HepG2 (cell line): ENCODE data around the gene NEURL3. TPM values are rescaled to one million over a fixed set of nuclear protein-coding genes. Genes with fewer than 3 reads are reported as not detected.

ENCODE experiments used
- CREM ChIP-seq, 2 experiments: sonication (generic) in 1 of 2; formaldehyde crosslinking in 1 of 2; IDR thresholded peaks; 2 replicates each; pipeline versions ENCODE4 v1.4.0 to v1.6.1; 2016 to 2020; ENCODE audit warnings: antibody characterized with exemption in 1 of 2, mild to moderate bottlenecking in 1 of 2, missing genetic modification reagents in 1 of 2
- EEA1 ChIP-seq: sonication (generic); formaldehyde crosslinking; IDR thresholded peaks from 2 replicates; pipeline ENCODE4 v1.5.1; 2020; ENCODE audit warnings: mild to moderate bottlenecking, missing genetic modification reagents, borderline replicate concordance
- GPBP1L1 ChIP-seq: sonication (generic); formaldehyde crosslinking; IDR thresholded peaks from 2 replicates; pipeline ENCODE4 v1.5.0; 2020; ENCODE audit warnings: mild to moderate bottlenecking, missing genetic modification reagents
- HMG20A ChIP-seq: IDR thresholded peaks from 2 replicates; pipeline ENCODE4 v1.6.1; 2016; ENCODE audit warnings: borderline replicate concordance
- JUN ChIP-seq: sonication (generic); formaldehyde crosslinking; IDR thresholded peaks from 2 replicates; pipeline ENCODE4 v1.4.0; 2020; ENCODE audit warnings: mild to moderate bottlenecking, missing genetic modification reagents
- MAFF ChIP-seq: IDR thresholded peaks from 2 replicates; pipeline ENCODE4 v1.6.1; 2011; ENCODE audit warnings: low read depth, low read length, improper control_type of control experiment
- MLXIP ChIP-seq: sonication (generic); formaldehyde crosslinking; IDR thresholded peaks from 2 replicates; pipeline ENCODE4 v1.9.0; 2021; ENCODE audit warnings: missing genetic modification reagents, borderline replicate concordance
- NAIF1 ChIP-seq: sonication (generic); formaldehyde crosslinking; IDR thresholded peaks from 2 replicates; pipeline ENCODE4 v1.5.0; 2020; ENCODE audit warnings: mild to moderate bottlenecking, missing genetic modification reagents, borderline replicate concordance
- NR2C2 ChIP-seq: sonication (generic); formaldehyde crosslinking; IDR thresholded peaks from 2 replicates; pipeline ENCODE4 v1.4.0; 2020; ENCODE audit warnings: missing genetic modification reagents, mild to moderate bottlenecking, moderate library complexity, borderline replicate concordance
- TCF7 ChIP-seq: sonication (generic); IDR thresholded peaks from 2 replicates; pipeline ENCODE4 v1.6.1; 2016; ENCODE audit warnings: antibody characterized with exemption, low read depth
- TP53 ChIP-seq: sonication (generic); formaldehyde crosslinking; conservative IDR thresholded peaks from 2 replicates; pipeline ENCODE4 v1.4.0; 2020; ENCODE audit warnings: missing genetic modification reagents
- TRAFD1 ChIP-seq: sonication (generic); formaldehyde crosslinking; IDR thresholded peaks from 2 replicates; pipeline ENCODE4 v1.5.1; 2020; ENCODE audit warnings: missing genetic modification reagents, mild to moderate bottlenecking, borderline replicate concordance
- ZBTB7B ChIP-seq: sonication (generic); formaldehyde crosslinking; IDR thresholded peaks from 2 replicates; pipeline ENCODE4 v1.4.0; 2020; ENCODE audit warnings: missing genetic modification reagents
- ZGPAT ChIP-seq: IDR thresholded peaks from 2 replicates; pipeline ENCODE4 v1.6.1; 2016; ENCODE audit warnings: mild to moderate bottlenecking
- ZMYM4 ChIP-seq: sonication (generic); formaldehyde crosslinking; IDR thresholded peaks from 2 replicates; pipeline ENCODE4 v1.8.1; 2023; ENCODE audit warnings: mild to moderate bottlenecking, missing genetic modification reagents
- ZNF280D ChIP-seq: sonication (generic); formaldehyde crosslinking; IDR thresholded peaks from 2 replicates; pipeline ENCODE4 v1.5.1; 2020; ENCODE audit warnings: mild to moderate bottlenecking, missing genetic modification reagents
- ZNF75D ChIP-seq: sonication (generic); formaldehyde crosslinking; IDR thresholded peaks from 2 replicates; pipeline ENCODE4 v1.8.1; 2023; ENCODE audit warnings: missing genetic modification reagents, mild to moderate bottlenecking, borderline replicate concordance
- polyA plus RNA-seq, 8 experiments: library from polyadenylated mRNA; depleted of rRNA in 3 of 8; stranded (reverse) in 7 of 8; unstranded in 1 of 8; fragments of >200 nt; fragmentation: Illumina TruSeq in 4 of 8; extraction: Trizol in 4 of 8; gene quantifications; 2 replicates each; pipeline versions ENCODE4 v1.2.1 to v1.2.3, GENCODE V29; 2011 to 2016; ENCODE audit warnings: low read depth in 4 of 8, missing spikeins in 1 of 8, mixed read lengths in 1 of 8; ENCODE audit not compliant: insufficient read depth in 1 of 8
- total RNA-seq, 5 experiments: library from RNA; depleted of rRNA; stranded (reverse); fragments of >200 nt; fragmentation: Illumina TruSeq; extraction: Trizol; gene quantifications; 2 replicates each; pipeline ENCODE4 v1.2.3, GENCODE V29; 2016; ENCODE audit warnings: low read depth in 1 of 5

The NEURL3 gene
- total and polyA plus RNA-seq, 2 of the 13 experiments (the other 11 are each of a cell fraction or from before 2014, with no cell fraction given), result 0.16 to 1.2 TPM

- TF ChIP-seq ZGPAT (peak; percentile 20; the same call in 1 of the 2 replicates), TRAFD1 (no peak), GPBP1L1 (CRISPR knock-in tag) (no peak), NR2C2 (CRISPR knock-in tag) (no peak), ZMYM4 (no peak), JUN (CRISPR knock-in tag) (no peak), ZBTB7B (CRISPR knock-in tag) (no peak; the same call in 1 of the 2 replicates), TP53 (CRISPR knock-in tag) (no peak), MLXIP (CRISPR knock-in tag) (no peak), TCF7 (no peak), EEA1 (no peak), ZNF280D (no peak), HMG20A (CRISPR knock-in tag) (no peak), CREM (IDR thresholded peaks at IDR 0.05) (no peak), CREM (CRISPR knock-in tag; IDR thresholded peaks at IDR 0.05) (no peak), MAFF (no peak), ZNF75D (CRISPR knock-in tag) (no peak; the same call in 1 of the 2 replicates), NAIF1 (CRISPR knock-in tag) (no peak)
Observed at GRCh38 chr2:96537066-96537733, 32.0 kb upstream of the NEURL3 start (continued).
